ENCODE results near the gene GABRA4.

Gene GABRA4

DNA sequence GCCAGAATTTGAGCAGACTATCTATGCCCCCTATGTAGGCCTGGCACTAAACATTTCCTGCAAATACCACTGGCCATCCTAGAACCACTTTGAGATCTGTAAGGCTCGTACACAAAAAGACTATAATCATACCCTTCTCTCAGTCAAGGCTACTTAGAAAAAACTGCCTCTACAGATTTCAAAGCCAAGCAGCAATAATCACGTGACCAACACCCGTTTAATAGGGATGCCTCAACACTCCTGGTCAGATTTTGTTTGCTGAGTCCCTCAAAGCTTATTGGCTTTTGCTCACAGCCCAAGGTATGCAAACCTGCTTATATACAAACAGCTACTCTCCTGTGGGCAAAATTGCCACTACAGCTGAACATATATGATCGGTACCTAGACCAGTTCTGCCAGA, 85.2 kb downstream of the GABRA4 start:
- TF ChIP-seq, protein P1, sequence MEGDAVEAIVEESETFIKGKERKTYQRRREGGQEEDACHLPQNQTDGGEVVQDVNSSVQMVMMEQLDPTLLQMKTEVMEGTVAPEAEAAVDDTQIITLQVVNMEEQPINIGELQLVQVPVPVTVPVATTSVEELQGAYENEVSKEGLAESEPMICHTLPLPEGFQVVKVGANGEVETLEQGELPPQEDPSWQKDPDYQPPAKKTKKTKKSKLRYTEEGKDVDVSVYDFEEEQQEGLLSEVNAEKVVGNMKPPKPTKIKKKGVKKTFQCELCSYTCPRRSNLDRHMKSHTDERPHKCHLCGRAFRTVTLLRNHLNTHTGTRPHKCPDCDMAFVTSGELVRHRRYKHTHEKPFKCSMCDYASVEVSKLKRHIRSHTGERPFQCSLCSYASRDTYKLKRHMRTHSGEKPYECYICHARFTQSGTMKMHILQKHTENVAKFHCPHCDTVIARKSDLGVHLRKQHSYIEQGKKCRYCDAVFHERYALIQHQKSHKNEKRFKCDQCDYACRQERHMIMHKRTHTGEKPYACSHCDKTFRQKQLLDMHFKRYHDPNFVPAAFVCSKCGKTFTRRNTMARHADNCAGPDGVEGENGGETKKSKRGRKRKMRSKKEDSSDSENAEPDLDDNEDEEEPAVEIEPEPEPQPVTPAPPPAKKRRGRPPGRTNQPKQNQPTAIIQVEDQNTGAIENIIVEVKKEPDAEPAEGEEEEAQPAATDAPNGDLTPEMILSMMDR (IDR thresholded peaks at IDR 0.05; ENCODE audit: extremely low read depth, missing control alignments) = no peak

DNA sequence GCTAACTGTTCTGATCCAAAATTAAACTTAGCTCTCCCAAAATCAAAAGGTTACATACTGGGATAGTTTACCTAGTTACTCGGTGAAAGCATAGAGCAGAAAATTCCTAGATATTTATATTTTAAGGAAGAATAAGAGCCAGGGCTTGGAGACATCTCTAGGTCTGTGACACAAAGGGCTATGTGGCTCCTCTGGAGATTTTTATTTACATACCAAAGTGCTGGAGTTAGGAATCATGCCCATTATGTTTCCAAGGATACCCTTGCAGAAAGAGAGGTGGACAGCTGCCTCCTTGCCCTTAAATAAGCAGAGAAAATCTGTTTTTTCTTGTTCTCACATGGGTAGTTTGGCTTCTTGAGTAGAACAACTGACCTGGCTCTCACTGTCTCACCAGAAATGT, 93.3 kb downstream of the GABRA4 start:
- no peak for DNase-seq (ENCODE audit: low spot score)
- TF ChIP-seq, protein P1 (IDR thresholded peaks at IDR 0.05; ENCODE audit: extremely low read depth, missing control alignments) = no peak

More for the DNA sequence above, 85.2 kb downstream of the GABRA4 start:
- DNase-seq (ENCODE audit: low spot score) = no peak

DNA sequence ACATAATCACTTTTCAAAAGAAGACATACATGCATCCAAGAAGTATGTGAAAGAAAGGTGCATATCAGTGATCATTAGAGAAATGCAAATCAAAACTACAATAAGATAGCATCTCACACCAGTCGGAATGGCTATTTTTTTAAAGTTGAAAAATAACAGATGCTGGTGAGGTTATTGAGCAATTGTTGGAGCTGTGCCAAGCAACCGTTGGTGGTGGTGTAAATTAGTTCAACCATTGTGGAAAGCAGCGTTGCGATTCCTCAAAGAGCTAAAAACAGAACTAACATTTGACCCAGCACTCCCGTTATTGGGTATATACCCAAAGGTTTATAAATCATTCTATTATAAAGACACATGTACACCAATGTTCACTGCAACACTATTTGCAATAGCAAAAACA, 98.6 kb downstream of the GABRA4 start:
- no peak for DNase-seq (ENCODE audit: low spot score)
- TF ChIP-seq, protein P1 (IDR thresholded peaks at IDR 0.05; ENCODE audit: extremely low read depth, missing control alignments) = no peak

DNA sequence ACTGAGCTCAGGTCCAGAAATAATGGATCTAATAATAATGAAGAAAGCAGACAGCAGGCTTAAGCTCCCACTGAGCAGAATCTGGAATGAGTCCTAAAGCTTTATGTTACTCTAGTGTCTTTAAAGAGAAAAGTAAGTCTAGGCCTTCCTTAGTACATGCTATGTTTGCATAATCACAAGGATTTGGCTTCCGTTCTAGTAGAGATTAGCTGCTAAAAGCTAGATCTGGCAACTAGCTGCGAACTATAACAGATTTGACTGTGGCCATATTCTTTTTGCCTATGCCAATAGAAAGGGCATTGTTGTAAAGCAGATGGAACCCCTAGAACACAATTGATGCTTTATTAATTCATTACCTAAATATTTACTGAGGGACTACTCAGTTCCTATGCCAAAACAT, 103.3 kb downstream of the GABRA4 start:
- TF ChIP-seq, protein P1 (IDR thresholded peaks at IDR 0.05; ENCODE audit: extremely low read depth, missing control alignments) = no peak
- DNase-seq (ENCODE audit: low spot score) = no peak

DNA sequence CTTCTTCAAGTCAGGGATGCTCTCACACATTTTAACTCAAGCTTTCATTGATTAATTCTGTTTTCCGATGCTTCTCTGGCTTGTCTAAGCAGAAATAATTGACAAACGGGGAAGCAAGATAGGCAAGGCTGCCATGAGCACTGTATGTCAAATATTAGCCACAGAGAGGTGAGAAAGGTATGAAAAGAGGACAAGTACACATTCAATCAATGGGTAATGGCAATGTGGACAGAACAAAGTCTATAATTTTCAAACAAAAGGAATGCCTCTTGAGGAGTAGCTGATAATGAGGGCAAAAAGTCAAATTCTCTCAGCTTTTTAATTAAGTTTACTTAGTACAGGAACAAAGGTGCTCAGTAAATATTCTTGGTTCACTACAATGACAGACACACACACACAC, 104.0 kb downstream of the GABRA4 start:
- DNase-seq (ENCODE audit: low spot score) = no peak
- TF ChIP-seq, protein P1 (IDR thresholded peaks at IDR 0.05; ENCODE audit: extremely low read depth, missing control alignments) = no peak

DNA sequence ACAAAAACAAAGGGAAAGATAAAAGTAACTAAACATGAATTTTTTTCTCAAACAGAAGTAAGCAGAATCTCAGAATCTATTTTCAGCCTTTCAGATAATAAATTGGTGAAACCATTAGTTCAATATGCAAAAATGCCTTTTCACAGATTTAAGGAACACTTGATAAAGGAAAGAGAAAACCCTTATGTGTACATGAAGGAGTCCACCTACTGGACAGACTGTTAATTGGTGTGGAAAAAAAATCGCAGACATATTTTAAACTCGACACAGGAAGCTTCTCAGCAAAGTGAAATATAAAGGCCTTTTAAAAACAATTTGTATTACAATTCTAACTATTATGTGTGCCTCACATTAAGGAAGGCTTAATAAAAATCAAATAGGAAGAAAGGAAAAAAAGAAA, 106.7 kb downstream of the GABRA4 start:
- peak; percentile 6 for DNase-seq (ENCODE audit: low spot score)
- TF ChIP-seq, protein P1 (IDR thresholded peaks at IDR 0.05; ENCODE audit: extremely low read depth, missing control alignments) = no peak

DNA sequence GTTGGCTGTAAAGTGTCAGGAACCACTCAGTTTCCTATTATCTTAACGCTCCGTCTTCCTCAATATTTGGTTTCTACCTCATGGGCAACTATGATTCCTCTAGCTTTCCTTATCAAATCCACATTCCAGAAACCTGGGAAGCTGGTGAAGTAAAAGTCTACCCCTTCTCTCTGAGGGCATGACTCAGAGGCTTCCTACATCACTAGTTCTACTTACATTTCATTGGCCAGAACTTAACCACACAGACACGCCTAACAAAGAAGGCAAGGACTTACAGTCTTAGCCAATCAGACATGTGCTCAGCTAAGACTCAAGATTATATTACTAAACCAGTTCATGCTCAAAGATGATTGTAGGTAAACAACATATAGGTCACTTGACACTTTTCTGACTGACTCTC, 114.7 kb downstream of the GABRA4 start:
- DNase-seq (ENCODE audit: low spot score) = no peak
- TF ChIP-seq, protein P1 (IDR thresholded peaks at IDR 0.05; ENCODE audit: extremely low read depth, missing control alignments) = no peak
